GM23338 (cell line): ENCODE measurements around the gene NRSN2.

Source experiments
- CREB1 ChIP-seq: fragments of 250-450 bp; sonication (Bioruptor Pico); IDR thresholded peaks from 2 replicates; pipeline ENCODE4 v1.5.0; 2020; ENCODE audit warnings: low read depth, mild to moderate bottlenecking, moderate library complexity
- CTCF ChIP-seq, 2 experiments: fragments of 200-600 bp in 1 of 2; sonication (generic) in 1 of 2; conservative IDR thresholded peaks; 2 replicates each; pipeline versions ENCODE4 v1.5.1 to v1.6.1; 2016 to 2017; ENCODE audit warnings: antibody characterized with exemption in 2 of 2, low read depth in 2 of 2, mild to moderate bottlenecking in 2 of 2, moderate library complexity in 1 of 2
- EZH2 ChIP-seq: fragments of 200-600 bp; sonication (generic); IDR thresholded peaks from one replicate; pipeline ENCODE4 v1.8.0; 2017; ENCODE audit warnings: antibody characterized with exemption, mild to moderate bottlenecking, low read depth; ENCODE audit not compliant: unreplicated experiment
- EZH2phosphoT487 ChIP-seq: fragments of 200-600 bp; sonication (generic); IDR thresholded peaks from one replicate; pipeline ENCODE4 v1.8.1; 2018; ENCODE audit warnings: antibody characterized with exemption; ENCODE audit not compliant: unreplicated experiment
- JUNB ChIP-seq: IDR thresholded peaks from one replicate; pipeline ENCODE4 v1.6.1; 2016; ENCODE audit warnings: antibody characterized with exemption; ENCODE audit not compliant: unreplicated experiment
- NANOG ChIP-seq: IDR thresholded peaks from 2 replicates; pipeline ENCODE4 v1.6.1; 2016; ENCODE audit warnings: antibody characterized with exemption, borderline replicate concordance
- POLR2AphosphoS5 ChIP-seq: IDR thresholded peaks from 2 replicates; pipeline ENCODE4 v1.6.1; 2016; ENCODE audit warnings: antibody characterized with exemption, low read depth
- REST ChIP-seq: IDR thresholded peaks from one replicate; pipeline ENCODE4 v1.6.1; 2018; ENCODE audit warnings: antibody characterized with exemption; ENCODE audit not compliant: unreplicated experiment
- STAT1 ChIP-seq: IDR thresholded peaks from one replicate; pipeline ENCODE4 v1.6.1; 2016; ENCODE audit warnings: antibody characterized with exemption; ENCODE audit not compliant: unreplicated experiment
- ZNF114 ChIP-seq: fragments of 250-450 bp; sonication (Bioruptor Pico); IDR thresholded peaks from 2 replicates; pipeline ENCODE4 v1.5.0; 2020; ENCODE audit warnings: mild to moderate bottlenecking, moderate library complexity

DNA sequence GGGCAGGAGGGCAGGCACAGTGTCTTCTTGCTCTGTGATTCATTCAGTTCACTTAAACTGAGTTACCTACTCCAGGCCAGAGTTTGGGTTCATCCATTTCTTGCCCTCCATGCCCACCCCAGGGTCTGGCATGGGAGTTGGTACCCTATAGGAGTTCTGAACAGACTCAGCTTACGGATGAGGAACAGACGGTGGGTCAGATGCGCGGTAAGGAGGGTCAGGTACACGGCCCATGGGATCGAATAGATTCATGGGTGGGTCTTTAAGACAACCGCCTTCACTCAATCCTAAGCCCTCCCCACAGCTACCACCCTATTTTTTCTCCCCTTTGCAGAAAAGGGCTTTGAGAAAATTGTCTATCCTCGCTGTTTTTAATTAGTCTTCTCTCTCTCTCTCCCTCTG lies 20.6 kb downstream of the NRSN2 start:
- TF ChIP-seq CTCF (conservative IDR thresholded peaks at IDR 0.05; ENCODE audit: low read depth in 2 of 2) (no peak), POLR2AphosphoS5 (no peak), EZH2phosphoT487 (no peak), ZNF114 (CRISPR knock-in tag) (no peak), REST (no peak), EZH2 (no peak), NANOG (no peak), CREB1 (CRISPR knock-in tag) (no peak), JUNB (no peak), STAT1 (no peak)
